ENCODE data around the gene NKTR. TPM values are rescaled to one million over a fixed set of nuclear protein-coding genes. Genes with fewer than 3 reads are reported as not detected.

Gene NKTR
- total RNA-seq, 1 experiment from 2014 or later = 35.1 TPM

- DNase-seq (ENCODE audit: low read depth) = no peak
Measured at GRCh38 chr3:42649783-42650182, 49.3 kb downstream of the NKTR start.

GRCh38 chr3:42651248-42652091, 51.0 kb downstream of the NKTR start:
- DNase-seq (ENCODE audit: low read depth) = peak; percentile 71

GRCh38 chr3:42652251-42652610, 51.7 kb downstream of the NKTR start:
- DNase-seq (ENCODE audit: low read depth) = peak; percentile 68

GRCh38 chr3:42652611-42653302, 52.3 kb downstream of the NKTR start:
- DNase-seq (ENCODE audit: low read depth) = peak; percentile 78

- no peak for DNase-seq (ENCODE audit: low read depth)
Measured at GRCh38 chr3:42653303-42653559, 52.7 kb downstream of the NKTR start.

GRCh38 chr3:42653560-42654330, 53.3 kb downstream of the NKTR start, which contains the start of gene ZBTB47:
ZBTB47 (plus strand) TSS chr3:42653697; CDS start chr3:42658356, 4,659 bp downstream.
- peak; percentile 34 for DNase-seq (ENCODE audit: low read depth)

GRCh38 chr3:42654331-42655201, 54.1 kb downstream of the NKTR start:
- peak; percentile 60 for DNase-seq (ENCODE audit: low read depth)

- no peak for DNase-seq (ENCODE audit: low read depth)
Measured at GRCh38 chr3:42655331-42655888, 54.9 kb downstream of the NKTR start.

GRCh38 chr3:42655980-42656679, 55.6 kb downstream of the NKTR start:
- peak; percentile 42 for DNase-seq (ENCODE audit: low read depth)

- no peak for DNase-seq (ENCODE audit: low read depth)
Measured at GRCh38 chr3:42656680-42657610, 56.5 kb downstream of the NKTR start.

- no peak for DNase-seq (ENCODE audit: low read depth)
Measured at GRCh38 chr3:42657675-42658074, 57.2 kb downstream of the NKTR start.

- DNase-seq (ENCODE audit: low read depth) = no peak
Measured at GRCh38 chr3:42658091-42658770, 57.7 kb downstream of the NKTR start.

- DNase-seq (ENCODE audit: low read depth) = no peak
Measured at GRCh38 chr3:42658771-42659390, 58.4 kb downstream of the NKTR start.

- DNase-seq (ENCODE audit: low read depth) = no peak
Measured at GRCh38 chr3:42659451-42660130, 59.1 kb downstream of the NKTR start.

- DNase-seq (ENCODE audit: low read depth) = no peak
Measured at GRCh38 chr3:42660131-42660715, 59.7 kb downstream of the NKTR start.

- DNase-seq (ENCODE audit: low read depth) = no peak
Measured at GRCh38 chr3:42660898-42661297, 60.4 kb downstream of the NKTR start.

GRCh38 chr3:42661593-42662022, 61.1 kb downstream of the NKTR start:
- no peak for DNase-seq (ENCODE audit: low read depth)

Measured in LHCN-M2 (cell line).